Loucy (cell line): ENCODE data around the gene OLFM3.

Source experiments
- H2AFZ ChIP-seq: fragments of 200-600 bp; sonication (generic); 2 replicates; pipeline ENCODE4 v1.6.0; 2016; ENCODE audit warnings: antibody characterized with exemption, mild to moderate bottlenecking, low read length, moderate library complexity
- H3F3A ChIP-seq: fragments of 200-600 bp; 2 replicates; pipeline ENCODE4 v1.6.0; 2016; ENCODE audit warnings: antibody characterized with exemption, low read depth, mild to moderate bottlenecking
- H3K27me3 ChIP-seq: fragments of 200-600 bp; sonication (generic); 2 replicates; pipeline ENCODE4 v1.6.1; 2014; ENCODE audit warnings: low read length, mild to moderate bottlenecking; ENCODE audit not compliant: insufficient read depth, poor library complexity, severe bottlenecking
- H3K36me3 ChIP-seq: fragments of 200-600 bp; sonication (generic); 2 replicates; pipeline ENCODE4 v1.6.1; 2016; ENCODE audit warnings: low read length; ENCODE audit not compliant: insufficient read depth
- H3K4me1 ChIP-seq: fragments of 200-600 bp; sonication (generic); 2 replicates; pipeline ENCODE4 v1.5.1; 2014; ENCODE audit warnings: low read length, mild to moderate bottlenecking; ENCODE audit not compliant: insufficient read depth, poor library complexity, severe bottlenecking
- H3K4me2 ChIP-seq: fragments of 200-600 bp; sonication (generic); 2 replicates; pipeline ENCODE4 v1.6.0; 2014; ENCODE audit warnings: antibody characterized with exemption, low read length, low read depth, mild to moderate bottlenecking; ENCODE audit not compliant: poor library complexity, severe bottlenecking
- H3K4me3 ChIP-seq: fragments of 200-600 bp; sonication (generic); 2 replicates; pipeline ENCODE4 v1.5.1; 2014; ENCODE audit warnings: low read length, mild to moderate bottlenecking, mixed read lengths; ENCODE audit not compliant: poor library complexity, severe bottlenecking
- H3K79me2 ChIP-seq: fragments of 200-600 bp; sonication (generic); 2 replicates; pipeline ENCODE4 v1.6.1; 2014; ENCODE audit warnings: low read length; ENCODE audit not compliant: insufficient read depth
- H3K9ac ChIP-seq: fragments of 200-600 bp; sonication (generic); 2 replicates; pipeline ENCODE4 v1.6.0; 2014; ENCODE audit warnings: mild to moderate bottlenecking, low read depth, low read length, moderate library complexity; ENCODE audit not compliant: poor library complexity, severe bottlenecking
- H3K9me2 ChIP-seq: fragments of 200-600 bp; sonication (generic); replicated peaks from 2 replicates; pipeline ENCODE4 v1.6.1; 2016; ENCODE audit warnings: low read depth, low read length, mixed read lengths
- H3K9me3 ChIP-seq: fragments of 200-600 bp; sonication (generic); 2 replicates; pipeline ENCODE4 v1.6.1; 2014; ENCODE audit warnings: mild to moderate bottlenecking, antibody characterized with exemption, low read length, low read depth; ENCODE audit not compliant: insufficient read depth
- H4K20me1 ChIP-seq: fragments of 200-600 bp; sonication (generic); 2 replicates; pipeline ENCODE4 v1.6.0; 2014; ENCODE audit warnings: antibody characterized with exemption, low read length, mild to moderate bottlenecking; ENCODE audit not compliant: insufficient read depth, poor library complexity, severe bottlenecking
- CTCF ChIP-seq: fragments of 200-600 bp; sonication (generic); conservative IDR thresholded peaks from 2 replicates; pipeline ENCODE4 v1.5.1; 2014; ENCODE audit warnings: mild to moderate bottlenecking, antibody characterized with exemption, low read length
- EZH2phosphoT487 ChIP-seq: fragments of 200-600 bp; IDR thresholded peaks from 2 replicates; pipeline ENCODE4 v1.6.1; 2018; ENCODE audit warnings: antibody characterized with exemption, mild to moderate bottlenecking, moderate library complexity, borderline replicate concordance

Gene OLFM3

GRCh38 chr1:101849356-101849755 is 147.4 kb downstream of the OLFM3 start:
- H3K36me3 ChIP-seq: no peaks in the 10 kb centered on the region
- no peaks in the 10 kb centered on the region for H4K20me1 ChIP-seq
- TF ChIP-seq EZH2phosphoT487: no peak
- TF ChIP-seq CTCF: no peak
- H3K79me2 ChIP-seq: no peaks in the 10 kb centered on the region
- H3K4me3 ChIP-seq: no peak overlapping the region
- H3K27me3 ChIP-seq: no peaks in the 10 kb centered on the region
- H3K9ac ChIP-seq: no peak overlapping the region
- H3K4me1 ChIP-seq: no peaks in the 10 kb centered on the region
- H3K9me3 ChIP-seq: no peaks in the 10 kb centered on the region
- no peaks in the 10 kb centered on the region for H3K9me2 ChIP-seq
- no peaks in the 10 kb centered on the region for H3F3A ChIP-seq
- H3K4me2 ChIP-seq: no peak overlapping the region
- H2AFZ ChIP-seq: no peak overlapping the region

- Histone ChIP-seq H3K9me3 (no peaks in the 10 kb centered on the region), H4K20me1 (no peaks in the 10 kb centered on the region), H3K9ac (no peak overlapping the region), H3K36me3 (no peaks in the 10 kb centered on the region), H3K4me3 (no peak overlapping the region), H3K4me2 (no peak overlapping the region), H3K4me1 (no peaks in the 10 kb centered on the region), H3K79me2 (no peaks in the 10 kb centered on the region), H3K27me3 (no peaks in the 10 kb centered on the region), H3F3A (no peaks in the 10 kb centered on the region), H2AFZ (no peak overlapping the region), H3K9me2 (no peaks in the 10 kb centered on the region)
- TF ChIP-seq EZH2phosphoT487 (no peak), CTCF (no peak)
Measured at GRCh38 chr1:101847626-101848025, 149.1 kb downstream of the OLFM3 start.

- TF ChIP-seq EZH2phosphoT487 (no peak), CTCF (no peak)
Measured at GRCh38 chr1:101846820-101847219, 149.9 kb downstream of the OLFM3 start.

More at GRCh38 chr1:101846820-101847219, 149.9 kb downstream of the OLFM3 start:
- Histone ChIP-seq H3K79me2 (no peaks in the 10 kb centered on the region), H3K9me3 (no peaks in the 10 kb centered on the region), H3K9me2 (no peaks in the 10 kb centered on the region), H3K36me3 (no peaks in the 10 kb centered on the region), H3K4me1 (no peaks in the 10 kb centered on the region), H3K4me2 (no peak overlapping the region), H3K9ac (no peak overlapping the region), H2AFZ (no peak overlapping the region), H4K20me1 (no peaks in the 10 kb centered on the region), H3F3A (no peaks in the 10 kb centered on the region), H3K27me3 (no peaks in the 10 kb centered on the region), H3K4me3 (no peak overlapping the region)
